ENCODE results near the gene LEFTY2.

LEFTY2 gene

GRCh38 chr1:225919906-225920305 is 21.1 kb downstream of the LEFTY2 start (continued):
- TF ChIP-seq, protein P1, sequence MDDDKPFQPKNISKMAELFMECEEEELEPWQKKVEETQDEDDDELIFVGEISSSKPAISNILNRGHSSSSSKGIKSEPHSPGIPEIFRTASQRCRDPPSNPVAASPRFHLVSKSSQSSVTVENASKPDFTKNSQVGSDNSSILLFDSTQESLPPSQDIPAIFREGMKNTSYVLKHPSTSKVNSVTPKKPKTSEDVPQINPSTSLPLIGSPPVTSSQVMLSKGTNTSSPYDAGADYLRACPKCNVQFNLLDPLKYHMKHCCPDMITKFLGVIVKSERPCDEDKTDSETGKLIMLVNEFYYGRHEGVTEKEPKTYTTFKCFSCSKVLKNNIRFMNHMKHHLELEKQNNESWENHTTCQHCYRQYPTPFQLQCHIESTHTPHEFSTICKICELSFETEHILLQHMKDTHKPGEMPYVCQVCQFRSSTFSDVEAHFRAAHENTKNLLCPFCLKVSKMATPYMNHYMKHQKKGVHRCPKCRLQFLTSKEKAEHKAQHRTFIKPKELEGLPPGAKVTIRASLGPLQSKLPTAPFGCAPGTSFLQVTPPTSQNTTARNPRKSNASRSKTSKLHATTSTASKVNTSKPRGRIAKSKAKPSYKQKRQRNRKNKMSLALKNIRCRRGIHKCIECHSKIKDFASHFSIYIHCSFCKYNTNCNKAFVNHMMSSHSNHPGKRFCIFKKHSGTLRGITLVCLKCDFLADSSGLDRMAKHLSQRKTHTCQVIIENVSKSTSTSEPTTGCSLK (tag by site-specific recombination; IDR thresholded peaks at IDR 0.05) = no peak
- TF ChIP-seq SP3 (tag by site-specific recombination; IDR thresholded peaks at IDR 0.05) (no peak), ZNF350 (tag by site-specific recombination; IDR thresholded peaks at IDR 0.05) (no peak), ZNF155 (tag by site-specific recombination; IDR thresholded peaks at IDR 0.05) (no peak), GLI4 (tag by site-specific recombination; IDR thresholded peaks at IDR 0.05) (no peak), YY1 (tag by site-specific recombination; IDR thresholded peaks at IDR 0.05) (no peak), ZNF214 (tag by site-specific recombination; IDR thresholded peaks at IDR 0.05; ENCODE audit: borderline replicate concordance) (no peak), FEZF1 (tag by site-specific recombination; IDR thresholded peaks at IDR 0.05) (peak; percentile 61; the same call in 1 of the 2 replicates), ZNF394 (tag by site-specific recombination; IDR thresholded peaks at IDR 0.05; ENCODE audit: borderline replicate concordance) (no peak), ZNF560 (tag by site-specific recombination; IDR thresholded peaks at IDR 0.05; ENCODE audit: borderline replicate concordance) (no peak), ZNF548 (tag by site-specific recombination; IDR thresholded peaks at IDR 0.05) (no peak), REST (tag by site-specific recombination; IDR thresholded peaks at IDR 0.05) (no peak), ZNF138 (tag by site-specific recombination; IDR thresholded peaks at IDR 0.05; ENCODE audit: borderline replicate concordance) (no peak), RBAK (tag by site-specific recombination; IDR thresholded peaks at IDR 0.05) (no peak), ZNF600 (tag by site-specific recombination; IDR thresholded peaks at IDR 0.05) (peak; percentile 33; the same call in 1 of the 2 replicates), ZNF514 (tag by site-specific recombination; IDR thresholded peaks at IDR 0.05) (no peak), ZSCAN16 (tag by site-specific recombination; IDR thresholded peaks at IDR 0.05) (no peak)

DNA sequence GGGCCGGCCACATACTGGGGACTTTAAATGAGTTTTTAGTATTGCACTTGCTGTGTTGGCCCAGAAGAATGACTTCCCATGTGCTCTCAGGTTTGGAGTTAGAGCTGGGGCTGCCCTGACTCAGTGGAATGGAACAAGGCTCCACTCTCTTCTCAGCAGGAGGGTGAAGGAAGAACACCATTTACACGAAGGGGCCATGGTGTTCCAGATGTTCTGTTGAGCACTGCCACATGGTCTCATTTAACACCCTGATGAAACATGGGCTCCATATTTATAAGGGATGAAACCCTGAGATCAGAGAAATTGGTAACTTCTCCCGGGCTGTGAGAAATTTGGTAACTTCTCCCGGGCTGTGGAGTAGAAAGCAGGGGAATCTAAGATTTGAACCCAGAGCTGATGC is 22.7 kb downstream of the LEFTY2 start:
- ChIA-PET POLR2A (interaction anchor here (0.6 kb wide), 2 partner anchors 15 to 21 kb away, joined by 3 to 4 read pairs; no protein-coding TSS in a partner anchor), CTCF (interaction anchor here (0.7 kb wide), 1 partner anchor 38 kb away, joined by 3 read pairs; no protein-coding TSS in a partner anchor)
- no peak overlapping the region for H3K4me3 ChIP-seq (ENCODE audit: low read depth, low read length)
- H3K4me1 ChIP-seq (ENCODE audit: control insufficient read depth, insufficient read depth, low read length) = peaks cover 7% of the 10 kb centered on the region; the same call in 1 of the 2 replicates
- TF ChIP-seq, protein P2, sequence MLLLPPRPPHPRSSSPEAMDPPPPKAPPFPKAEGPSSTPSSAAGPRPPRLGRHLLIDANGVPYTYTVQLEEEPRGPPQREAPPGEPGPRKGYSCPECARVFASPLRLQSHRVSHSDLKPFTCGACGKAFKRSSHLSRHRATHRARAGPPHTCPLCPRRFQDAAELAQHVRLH (tag by site-specific recombination; IDR thresholded peaks at IDR 0.05) = no peak
- TF ChIP-seq ZNF223 (tag by site-specific recombination; IDR thresholded peaks at IDR 0.05) (no peak), GLIS1 (tag by site-specific recombination; IDR thresholded peaks at IDR 0.05) (no peak), ZNF707 (tag by site-specific recombination; IDR thresholded peaks at IDR 0.05) (no peak), ZNF596 (tag by site-specific recombination; IDR thresholded peaks at IDR 0.05) (no peak), CTCF (tag by site-specific recombination; IDR thresholded peaks at IDR 0.05) (no peak), ZNF335 (tag by site-specific recombination; conservative IDR thresholded peaks at IDR 0.05) (no peak), ZNF664 (tag by site-specific recombination; IDR thresholded peaks at IDR 0.05) (no peak), REST (tag by site-specific recombination; IDR thresholded peaks at IDR 0.05) (no peak), SP2 (tag by site-specific recombination; IDR thresholded peaks at IDR 0.05) (no peak)
- no peak overlapping the region for H3K27ac ChIP-seq (ENCODE audit: extremely low read depth, low read depth, low read length)
- no peaks in the 10 kb centered on the region for H3K9me3 ChIP-seq (ENCODE audit: control insufficient read depth, insufficient read depth, low read depth, low read length)
- peaks cover 30 to 74% of the 10 kb centered on the region in 2 experiments for H3K36me3 ChIP-seq (ENCODE audit: control insufficient read depth in 2 of 2, insufficient read depth in 1 of 2, low read length in 2 of 2)

All from HEK293 (cell line).